Measurements from ENCODE around the gene LPAR3. TPM values are rescaled to one million over a fixed set of nuclear protein-coding genes. Genes with fewer than 3 reads are reported as not detected.

The LPAR3 gene
- 10 to 100 TPM in 1 of 7 donors, 1 to 10 TPM in 5, under 1 TPM in 1; 0.20 to 22.7 (median 2.5) TPM for total RNA-seq
- polyA plus RNA-seq = 1 to 10 TPM in 1 of 2 donors, under 1 TPM in 1; 0.44 to 4.0 TPM
- long read RNA-seq, donor 1, partial matches to known transcripts = 0 of 1 reads
- long read RNA-seq, donor 1, other reads (novel, unspliced or antisense) = 1 of 1 reads
- long read RNA-seq, donor 2, partial matches to known transcripts = 0 of 1 reads
- long read RNA-seq, donor 2, other reads (novel, unspliced or antisense) = 0 of 1 reads
- long read RNA-seq, donor 3, transcript LPAR3-201 (3 exons, 1,720 nt) = major isoform, 8 of 13 reads
- long read RNA-seq, donor 3, partial matches to known transcripts = 0 of 13 reads
- long read RNA-seq, donor 3, other reads (novel, unspliced or antisense) = 3 of 13 reads

- intact Hi-C loops (cut with DNase I) = no loop called here
- no peak for TF ChIP-seq EP300 (IDR thresholded peaks at IDR 0.05)
- no peak for TF ChIP-seq POLR2A (IDR thresholded peaks at IDR 0.05)
- no peak for TF ChIP-seq CTCF (IDR thresholded peaks at IDR 0.05)
- Histone ChIP-seq H3K27me3 (no peaks in the 10 kb centered on the region), H3K9me3 (no peaks in the 10 kb centered on the region), H3K36me3 (no peaks in the 10 kb centered on the region), H3K27ac (no peak within 1 kb of the TSS), H3K4me3 (peak within 1 kb of the TSS; percentile 17), H3K4me1 (ENCODE audit: insufficient read depth) (no peaks in the 10 kb centered on the region)
- DNase-seq = peak in 1 of 5 donors; percentile 36
- 1% methylated on average over 47 to 93 of the region's 93 CpGs for WGBS, 3 donors
Measured at GRCh38 chr1:84892705-84893618, at the start of gene LPAR3. Gene LPAR3 (minus strand): TSS chr1:84893206. CDS start chr1:84866120, 27,086 bp downstream.

- H3K9me3 ChIP-seq = no peaks in the 10 kb centered on the region
- no peaks in the 10 kb centered on the region for H3K36me3 ChIP-seq
- H3K4me1 ChIP-seq (ENCODE audit: insufficient read depth) = peaks cover 2% of the 10 kb centered on the region
- 54 to 70% (median 59%) methylated on average over 1 of the region's 1 CpG for WGBS, 3 donors
- no peaks in the 10 kb centered on the region for H3K27me3 ChIP-seq
- no peak overlapping the region for H3K4me3 ChIP-seq
- no peak for TF ChIP-seq CTCF (IDR thresholded peaks at IDR 0.05)
- TF ChIP-seq EP300 (IDR thresholded peaks at IDR 0.05) = no peak
- no peak for TF ChIP-seq POLR2A (IDR thresholded peaks at IDR 0.05)
- intact Hi-C loops (cut with DNase I) = loop anchor here (5.0 to 10.0 kb wide), 3 partner anchors 80 to 315 kb away; partner anchors contain the start of gene C1orf52 (in 3 of the 4)
- no peak for DNase-seq
- no peak overlapping the region for H3K27ac ChIP-seq
Measured at GRCh38 chr1:84941843-84942242, 48.8 kb upstream of the LPAR3 start.

GRCh38 chr1:84940481-84940880 lies 47.5 kb upstream of the LPAR3 start:
- no peaks in the 10 kb centered on the region for H3K36me3 ChIP-seq
- no peak overlapping the region for H3K4me3 ChIP-seq
- no peak overlapping the region for H3K27ac ChIP-seq
- H3K4me1 ChIP-seq (ENCODE audit: insufficient read depth) = no peaks in the 10 kb centered on the region
- no peak for DNase-seq
- intact Hi-C loops (cut with DNase I) = loop anchor here (5.0 to 10.0 kb wide), 3 partner anchors 82 to 317 kb away; partner anchors contain the start of gene C1orf52 (in 3 of the 4)
- WGBS, 3 donors = 86 to 89% (median 87%) methylated on average over 4 of the region's 4 CpGs
- H3K27me3 ChIP-seq = no peaks in the 10 kb centered on the region
- no peaks in the 10 kb centered on the region for H3K9me3 ChIP-seq
- TF ChIP-seq CTCF (IDR thresholded peaks at IDR 0.05) (no peak), POLR2A (IDR thresholded peaks at IDR 0.05) (no peak), EP300 (IDR thresholded peaks at IDR 0.05) (no peak)

GRCh38 chr1:84939761-84940160 lies 46.8 kb upstream of the LPAR3 start:
- DNase-seq = no peak
- H3K9me3 ChIP-seq = no peaks in the 10 kb centered on the region
- no peaks in the 10 kb centered on the region for H3K36me3 ChIP-seq
- no peak overlapping the region for H3K4me3 ChIP-seq
- 89 to 90% (median 90%) methylated on average over 11 of the region's 11 CpGs for WGBS, 3 donors
- H3K27me3 ChIP-seq = no peaks in the 10 kb centered on the region
- TF ChIP-seq CTCF (IDR thresholded peaks at IDR 0.05) = no peak
- TF ChIP-seq EP300 (IDR thresholded peaks at IDR 0.05) = no peak
- no peak for TF ChIP-seq POLR2A (IDR thresholded peaks at IDR 0.05)
- no peak overlapping the region for H3K27ac ChIP-seq
- no peaks in the 10 kb centered on the region for H3K4me1 ChIP-seq (ENCODE audit: insufficient read depth)
- intact Hi-C loops (cut with DNase I) = loop anchor here (5.0 to 10.0 kb wide), 3 partner anchors 83 to 318 kb away; partner anchors contain the start of gene C1orf52 (in 3 of the 4)
